Amygdala (tissue), 56 donors: ENCODE measurements around the gene CCL24.
"Not testable (repeated sequence)": the region's sequence is repeated elsewhere in the genome, so short reads cannot be mapped to it uniquely, and the experiment has no call there.

Experiments used
- DNase-seq, 56 donors: peaks; one replicate each; lab custom pipeline; 2025; lab: John Stamatoyannopoulos, UW

Gene CCL24

DNA sequence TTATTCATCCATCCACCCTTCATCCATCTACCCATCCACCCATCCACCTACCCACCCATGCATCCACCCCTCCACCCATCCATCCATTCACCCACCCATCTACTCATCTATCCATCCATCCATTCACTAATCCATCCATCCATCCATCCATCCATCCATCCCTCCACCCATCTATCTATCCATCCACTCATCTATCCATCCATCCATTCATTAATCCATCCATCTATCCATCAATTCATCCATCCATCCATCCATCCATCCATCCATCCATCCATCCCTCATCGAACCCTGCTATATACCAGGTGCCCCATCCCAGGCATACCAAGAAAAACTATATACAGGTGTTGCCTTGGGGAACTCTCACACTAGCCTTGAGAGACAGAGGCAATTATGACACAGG is 7.1 kb upstream of the CCL24 start:
- no peak for DNase-seq

DNA sequence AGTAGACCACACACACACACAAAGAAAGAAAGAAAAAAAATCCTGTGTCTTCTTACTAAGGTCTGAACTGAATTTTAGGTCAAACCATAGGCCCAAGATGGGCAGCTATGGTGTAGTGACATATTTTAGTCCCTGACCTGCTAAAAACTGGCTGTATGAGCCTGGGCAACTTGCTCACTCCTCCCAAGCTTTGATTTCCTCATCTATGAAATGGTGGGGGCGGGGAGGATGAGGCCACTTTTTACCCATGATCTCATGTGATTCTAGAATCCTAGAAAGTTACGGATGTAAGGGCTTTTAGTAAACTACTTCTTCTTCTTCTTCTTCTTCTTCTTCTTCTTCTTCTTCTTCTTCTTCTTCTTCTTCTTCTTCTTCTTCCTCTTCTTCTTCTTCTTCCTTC is 6.1 kb upstream of the CCL24 start:
- DNase-seq: no peak

DNA sequence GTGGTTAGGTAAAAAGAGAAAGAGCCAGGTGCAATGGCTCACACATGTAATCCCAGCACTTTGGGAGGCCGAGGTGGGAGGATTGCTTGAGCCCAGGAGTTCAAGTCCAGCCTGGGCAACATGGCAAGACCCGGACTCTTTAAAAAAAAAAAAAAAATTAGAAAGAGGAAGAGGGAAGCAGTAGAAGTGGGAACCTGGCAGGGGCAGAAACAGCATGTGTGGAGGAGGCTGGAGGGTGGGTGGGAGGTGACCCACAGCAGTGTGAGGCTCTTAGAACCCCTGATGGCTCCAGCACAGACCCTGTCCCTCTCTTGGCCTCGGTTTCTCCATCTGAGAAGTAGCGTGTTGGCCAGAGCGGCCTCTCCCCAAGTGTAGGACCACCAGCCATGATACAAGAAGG is 4.9 kb upstream of the CCL24 start:
- no peak for DNase-seq

DNA sequence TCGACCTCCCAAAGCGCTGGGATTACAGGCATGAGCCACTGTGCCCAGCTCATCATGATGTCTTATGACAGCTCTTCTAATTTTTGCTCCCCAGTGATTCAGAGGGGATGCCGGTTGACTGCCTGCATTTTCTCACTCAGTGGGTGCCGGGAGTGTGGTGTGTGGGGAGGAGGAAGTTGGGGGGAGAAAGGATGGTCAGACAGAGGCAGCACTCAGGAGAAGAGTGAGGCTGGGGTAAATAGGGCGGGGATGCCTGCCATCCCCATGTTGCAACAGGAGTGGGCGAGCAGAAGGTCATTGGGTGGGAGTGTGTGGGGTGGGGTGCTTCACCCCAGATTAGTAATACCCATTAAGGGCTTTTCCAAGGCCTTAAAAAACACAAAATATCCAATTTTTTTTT is 3.5 kb upstream of the CCL24 start:
- DNase-seq: no peak

DNA sequence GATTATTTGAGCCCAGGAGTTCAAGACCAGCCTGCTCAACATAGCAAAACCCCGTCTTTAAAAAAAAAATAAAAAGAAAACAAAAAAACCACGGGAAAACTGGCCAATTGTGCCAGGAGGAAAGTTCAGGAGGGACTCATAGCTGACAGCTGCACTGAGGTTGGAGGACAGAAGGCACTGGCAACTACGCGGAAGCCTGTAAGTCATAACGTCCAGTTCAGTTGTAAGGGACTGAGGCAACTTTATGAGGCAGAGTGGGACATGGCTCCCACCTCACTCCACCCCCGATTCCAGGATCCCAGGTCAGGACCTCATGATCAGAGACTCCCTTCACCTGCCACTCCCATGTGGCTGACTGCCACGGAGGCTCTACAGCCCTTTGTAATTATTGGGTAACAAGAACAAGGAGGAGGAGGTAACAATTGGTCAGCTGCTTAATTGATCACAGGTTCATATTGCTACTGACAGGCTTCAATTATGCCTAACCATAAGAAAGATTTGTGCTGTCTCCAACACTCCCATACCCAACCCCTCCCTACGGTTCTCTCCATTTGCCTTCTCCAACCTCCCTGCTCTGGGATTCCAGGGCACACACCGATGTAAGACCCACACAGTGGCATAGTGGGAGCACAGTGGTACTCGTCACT is 1.9 kb upstream of the CCL24 start:
- no peak for DNase-seq

DNA sequence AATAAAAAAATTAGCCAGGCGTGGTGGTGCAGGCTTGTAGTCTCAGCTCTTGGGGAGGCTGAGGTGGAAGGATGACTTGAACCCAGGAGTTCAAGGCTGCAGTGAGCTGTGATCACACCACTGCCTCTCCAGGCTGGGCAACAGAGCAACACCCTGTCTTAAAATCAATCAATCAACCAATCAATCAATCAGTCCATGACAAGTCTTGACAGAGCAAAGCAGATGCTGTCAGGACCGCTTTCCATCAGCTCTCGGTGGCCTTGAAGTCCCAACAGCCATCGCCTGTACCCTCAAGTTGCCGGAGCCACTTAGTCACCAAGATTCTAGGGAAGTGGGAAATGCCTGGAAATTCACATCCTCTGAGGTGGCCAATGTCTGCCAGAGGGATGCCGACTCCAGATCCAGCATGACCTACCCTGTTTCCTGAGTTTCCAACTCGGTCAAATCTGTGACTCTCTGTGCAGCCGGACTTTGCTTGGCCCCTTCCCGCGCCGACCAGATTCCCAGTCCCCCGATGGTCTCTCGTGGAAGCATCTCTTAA is 871 bp upstream of the CCL24 start:
- no peak for DNase-seq

DNA sequence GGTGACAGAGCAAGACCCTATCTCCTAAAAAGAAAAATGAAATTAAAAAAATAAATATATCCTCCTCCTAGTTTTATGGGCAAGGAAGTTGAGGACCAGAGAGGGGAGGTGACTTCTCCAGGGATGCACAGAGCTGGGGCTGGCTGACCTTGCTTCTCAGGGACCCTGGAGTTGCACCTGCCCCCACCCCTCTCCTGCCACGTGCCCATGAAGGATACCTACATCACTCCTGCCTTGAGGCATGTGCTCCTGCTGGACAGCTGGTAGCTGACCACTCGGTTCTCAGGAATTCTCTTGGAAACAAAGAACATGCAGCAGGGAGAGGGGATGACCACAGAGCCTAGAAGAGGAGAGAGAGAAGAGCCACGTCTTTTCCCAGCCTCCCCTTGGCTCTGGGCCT is 522 bp downstream of the CCL24 start:
- DNase-seq: no peak

DNA sequence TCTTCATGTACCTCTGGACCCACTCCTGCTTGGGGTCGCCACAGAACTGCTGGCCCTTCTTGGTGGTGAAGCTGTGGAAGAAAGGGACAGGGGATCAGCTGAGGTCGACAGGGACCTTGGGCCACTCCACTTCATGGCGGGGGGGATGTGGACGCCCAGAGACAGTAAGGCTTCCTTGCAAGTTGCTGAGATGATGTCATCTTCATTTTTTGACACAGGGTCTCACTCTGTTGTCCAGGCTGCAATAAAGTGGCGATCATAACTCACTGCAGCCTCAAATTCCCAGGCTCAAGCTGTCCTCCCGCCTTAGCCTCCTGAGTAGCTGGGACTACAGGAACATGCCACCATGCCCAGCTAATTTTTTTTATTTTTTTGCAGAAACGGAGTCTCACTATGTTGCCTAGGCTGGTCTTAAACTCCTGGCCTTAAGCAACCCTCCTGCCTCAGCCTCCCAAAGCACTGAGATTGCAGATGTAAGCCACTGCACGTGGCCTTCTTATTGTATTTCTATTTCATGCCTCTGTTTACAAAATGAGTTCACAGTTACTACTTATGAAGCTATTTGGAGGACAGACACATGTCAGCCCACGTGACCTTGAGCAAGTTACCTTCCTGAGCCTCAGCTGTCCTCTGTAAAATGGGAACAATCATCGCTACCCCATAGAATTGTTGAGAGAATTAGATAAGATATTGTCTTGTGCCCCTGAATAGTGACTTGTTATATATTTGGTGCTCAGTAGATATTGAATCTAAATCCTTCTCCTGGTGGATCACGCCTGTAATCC is 1.5 kb downstream of the CCL24 start:
- no peak for DNase-seq

DNA sequence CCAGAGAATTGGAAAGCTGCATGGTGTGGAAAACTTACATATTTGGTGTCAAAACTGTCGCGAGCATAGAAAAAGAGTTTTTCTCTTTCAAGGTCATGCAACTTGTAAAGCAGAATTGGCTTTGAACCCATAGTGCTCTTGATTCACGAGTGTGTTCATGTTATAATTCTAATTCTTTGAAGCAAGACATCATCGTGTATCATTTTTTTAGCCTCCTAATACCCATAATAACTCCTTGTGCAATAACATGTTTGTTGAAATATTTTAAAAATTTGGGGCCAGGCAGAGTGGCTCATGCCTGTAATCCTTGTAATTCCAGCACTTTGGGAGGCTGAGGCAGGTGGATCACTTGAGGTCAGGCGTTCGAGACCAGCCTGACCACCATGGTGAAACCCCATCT is 4.2 kb downstream of the CCL24 start:
- no peak for DNase-seq

DNA sequence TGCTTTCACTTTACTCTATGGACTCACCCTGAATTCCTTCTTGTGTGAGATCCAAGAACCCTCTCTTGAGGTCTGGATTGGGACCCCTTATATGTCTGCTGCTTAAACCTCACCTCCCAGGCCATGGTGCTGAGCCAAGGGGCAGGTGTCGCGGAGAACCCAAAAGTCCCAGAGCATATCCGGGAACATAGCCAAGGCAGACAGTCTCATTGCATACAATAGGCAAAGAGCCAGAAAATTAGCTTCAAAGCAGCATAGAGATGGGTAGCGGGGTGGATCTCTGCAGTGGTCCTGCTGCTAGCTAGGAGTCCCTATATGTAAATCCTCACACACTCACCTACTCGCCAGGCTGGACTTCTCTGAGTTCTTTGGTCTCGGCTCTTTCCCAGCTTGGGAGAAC is 5.5 kb downstream of the CCL24 start:
- no peak for DNase-seq

DNA sequence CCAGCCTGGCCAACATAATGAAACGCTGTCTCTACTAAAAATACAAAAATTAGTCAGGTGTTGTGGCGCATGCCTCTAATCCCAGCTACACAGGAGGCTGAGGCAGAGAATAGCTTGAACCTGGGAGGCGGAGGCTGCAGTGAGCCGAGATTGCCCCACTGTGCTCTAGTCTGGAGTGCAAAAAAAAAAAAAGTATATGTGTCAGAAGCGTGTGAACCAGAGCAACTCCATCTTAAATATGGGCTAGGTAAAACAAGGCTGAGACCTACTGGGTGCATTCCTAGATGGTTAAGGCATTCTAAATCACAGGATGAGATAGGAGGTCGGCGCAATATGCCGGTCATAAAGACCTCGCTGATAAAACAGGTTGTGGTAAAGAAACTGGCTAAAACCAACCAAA is 6.2 kb downstream of the CCL24 start:
- no peak for DNase-seq

DNA sequence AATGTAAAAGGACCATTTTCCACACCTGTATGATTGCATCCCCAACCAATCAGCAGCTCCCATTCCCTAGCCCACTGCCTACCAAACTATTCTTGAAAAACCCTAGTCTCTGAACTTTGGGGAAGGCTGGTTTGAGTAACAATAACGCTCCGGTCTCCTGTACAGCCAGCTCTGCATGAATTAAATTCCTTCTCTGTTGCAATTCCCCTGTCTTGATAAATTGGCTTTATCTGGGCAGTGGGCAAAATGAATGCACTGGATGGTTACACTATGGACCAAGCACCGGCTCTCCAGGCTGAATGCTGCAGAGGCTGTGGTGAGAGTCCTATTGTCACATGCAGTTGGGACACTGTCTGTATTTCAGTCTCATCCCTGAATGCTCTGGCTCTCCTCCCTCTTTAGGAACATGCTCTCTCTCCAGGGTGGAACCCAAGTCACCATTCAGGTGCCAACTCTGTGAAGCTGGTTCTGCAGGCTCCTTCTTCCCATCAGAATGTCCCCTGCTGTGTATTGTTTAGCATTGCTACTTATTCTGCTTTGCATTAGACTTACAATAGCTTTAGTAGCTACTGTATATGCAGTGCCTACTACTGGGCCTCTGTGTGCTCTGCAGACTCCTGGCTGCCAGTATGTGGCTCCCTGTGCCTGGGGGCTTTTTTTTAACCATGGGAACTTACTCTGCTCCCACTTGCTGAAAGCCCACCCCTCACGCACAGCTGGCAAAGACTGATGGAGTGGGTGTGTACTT is 6.9 kb downstream of the CCL24 start:
- DNase-seq: no peak

DNA sequence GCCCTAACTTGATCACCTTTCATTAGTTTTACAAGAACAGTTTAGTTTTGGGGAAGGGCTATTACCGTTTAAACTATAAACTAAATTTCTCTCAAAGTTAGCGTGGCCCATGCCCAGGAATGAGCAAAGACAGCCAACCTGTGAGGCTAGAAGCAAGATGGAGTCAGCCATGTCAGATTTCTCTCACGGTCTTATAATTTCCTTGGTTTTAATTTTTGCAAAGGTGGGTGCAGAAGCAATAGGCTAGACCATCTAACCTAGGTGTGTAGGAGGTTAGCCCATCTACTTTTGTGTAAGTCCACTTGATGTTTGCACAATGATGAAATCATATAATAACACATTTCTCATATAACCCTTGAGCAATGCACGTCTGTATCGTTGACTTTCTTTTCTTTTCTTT is 8.9 kb downstream of the CCL24 start:
- no peak for DNase-seq

DNA sequence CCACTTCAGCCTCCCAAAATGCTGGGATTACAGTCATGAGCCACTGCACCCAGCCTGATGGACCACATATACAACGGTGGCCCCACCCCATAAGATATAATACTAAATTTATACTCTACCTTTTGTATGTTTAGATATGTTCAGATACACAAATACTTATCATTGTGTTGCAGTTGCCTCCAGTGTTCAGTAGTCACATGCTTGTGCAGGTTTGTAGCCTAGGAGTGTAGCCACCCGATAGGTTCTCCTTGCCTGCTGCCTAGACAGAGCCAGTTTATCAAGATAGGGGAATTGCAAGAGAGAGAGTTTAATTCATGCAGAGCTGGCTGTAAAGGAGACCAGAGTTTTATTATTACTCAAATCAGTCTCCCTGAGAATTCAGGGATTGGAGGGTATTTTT is 9.6 kb downstream of the CCL24 start:
- DNase-seq: no peak

DNA sequence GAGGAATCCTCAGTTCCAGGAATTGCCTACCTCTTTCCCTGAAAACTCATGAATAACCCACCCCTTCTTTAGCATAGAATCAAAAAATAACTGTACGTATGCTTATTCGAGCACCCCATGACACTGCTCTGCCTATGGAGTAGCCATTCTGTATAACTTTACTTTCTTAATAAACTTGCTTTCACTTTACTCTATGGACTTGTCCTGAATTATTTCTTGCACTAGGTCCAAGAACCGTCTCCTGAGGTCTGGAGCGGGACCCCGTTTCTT is 11.1 kb downstream of the CCL24 start:
- no peak for DNase-seq

DNA sequence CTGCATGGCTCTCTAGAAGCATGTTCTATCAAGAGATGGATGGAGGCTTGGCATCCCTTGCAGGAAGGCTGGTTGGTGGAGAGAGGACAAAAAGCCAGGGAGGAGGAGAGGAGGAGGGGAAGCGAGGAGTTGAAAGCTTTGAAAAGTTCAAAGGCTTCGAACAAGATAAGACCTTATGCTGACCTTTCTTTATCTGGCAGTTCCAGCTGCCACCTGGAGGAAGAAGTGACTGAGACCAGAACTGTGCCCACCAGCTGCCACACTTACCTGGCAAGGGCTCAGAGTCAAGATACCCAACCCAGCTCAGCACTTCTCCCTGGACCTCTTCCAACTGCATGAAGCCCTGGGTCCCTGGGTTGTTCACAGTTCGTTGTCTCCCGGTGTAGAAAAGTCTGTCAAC is 14.8 kb downstream of the CCL24 start:
- no peak for DNase-seq

DNA sequence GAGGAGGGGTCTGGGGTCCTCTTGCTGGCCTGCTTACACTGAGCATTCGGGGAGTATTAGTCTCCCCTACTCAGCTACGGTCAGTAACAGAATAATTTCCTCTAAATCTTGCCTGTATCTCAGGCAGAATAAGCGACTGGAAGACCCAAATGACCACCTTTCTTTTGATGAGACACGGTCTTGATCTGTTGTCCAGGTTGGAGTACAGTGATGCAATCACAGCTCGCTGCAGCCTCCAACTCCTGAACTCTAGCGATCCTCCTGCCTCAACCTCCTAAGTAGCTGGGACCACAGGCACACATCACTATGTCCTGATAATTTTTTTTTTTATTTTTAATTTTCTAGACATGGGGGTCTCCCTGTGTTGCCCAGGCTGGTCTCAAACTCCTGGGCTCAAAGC is 17.2 kb downstream of the CCL24 start:
- no peak for DNase-seq

DNA sequence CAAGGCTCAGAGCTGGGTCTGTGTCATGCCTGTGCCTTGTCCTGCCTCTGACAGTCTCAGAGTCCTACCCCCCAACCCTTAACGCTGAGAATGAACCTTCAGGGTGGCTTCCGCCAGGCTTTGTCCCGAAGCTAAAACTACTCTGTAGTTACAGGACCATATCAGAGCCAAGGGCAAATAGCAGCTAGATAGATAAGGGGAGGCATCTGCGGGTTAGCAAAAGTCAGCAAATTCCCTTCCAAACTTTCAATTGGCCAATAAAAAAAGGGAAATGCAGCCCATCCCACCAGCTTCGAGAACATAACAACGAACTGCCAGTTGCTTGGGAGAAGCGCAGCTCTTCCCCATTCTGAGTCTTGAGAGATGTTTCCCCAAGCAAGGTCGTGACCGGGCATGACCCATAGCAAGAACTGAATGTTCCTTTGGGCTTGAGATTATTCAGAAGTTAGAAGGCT is 17.7 kb downstream of the CCL24 start:
- no peak for DNase-seq

DNA sequence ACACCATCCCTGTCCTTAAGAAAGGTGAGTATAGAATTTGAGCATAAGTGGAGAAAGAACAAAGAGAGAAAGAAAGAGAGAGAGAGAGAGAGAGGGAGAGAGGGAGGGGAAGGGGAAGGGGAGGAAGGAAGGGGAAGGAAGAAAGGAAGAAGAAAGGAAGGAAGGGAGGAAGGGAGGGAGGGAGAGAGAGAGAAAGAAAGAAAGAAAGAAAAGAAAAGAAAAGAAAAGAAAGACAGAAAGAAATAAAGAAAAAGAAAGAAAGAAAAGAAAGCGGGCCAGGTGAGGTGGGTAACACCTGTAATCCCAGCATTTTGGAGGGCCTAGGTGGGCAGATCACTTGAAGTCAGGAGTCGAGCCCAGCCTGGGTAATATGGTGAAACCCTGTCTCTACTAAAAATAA is 19.9 kb downstream of the CCL24 start:
- DNase-seq: no peak

DNA sequence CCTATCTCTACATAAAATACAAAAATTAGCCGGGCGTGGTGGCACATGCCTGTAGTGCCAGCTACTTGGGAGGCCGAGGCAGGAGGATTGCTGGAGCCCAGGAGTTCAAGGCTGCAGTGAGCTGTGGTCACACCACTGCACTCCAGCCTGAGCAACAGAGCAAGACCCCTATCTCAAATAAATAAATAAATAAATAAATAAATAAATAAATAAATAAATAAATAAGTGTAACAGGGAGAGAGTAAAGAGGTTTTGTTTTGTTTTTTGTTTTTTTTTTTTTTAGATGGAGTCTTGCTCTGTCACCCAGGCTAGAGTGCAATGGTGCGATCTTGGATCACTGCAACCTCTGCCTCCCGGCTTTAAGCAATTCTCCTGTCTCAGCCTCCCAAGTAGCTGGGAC is 21.0 kb downstream of the CCL24 start:
- not testable (repeated sequence) for DNase-seq

DNA sequence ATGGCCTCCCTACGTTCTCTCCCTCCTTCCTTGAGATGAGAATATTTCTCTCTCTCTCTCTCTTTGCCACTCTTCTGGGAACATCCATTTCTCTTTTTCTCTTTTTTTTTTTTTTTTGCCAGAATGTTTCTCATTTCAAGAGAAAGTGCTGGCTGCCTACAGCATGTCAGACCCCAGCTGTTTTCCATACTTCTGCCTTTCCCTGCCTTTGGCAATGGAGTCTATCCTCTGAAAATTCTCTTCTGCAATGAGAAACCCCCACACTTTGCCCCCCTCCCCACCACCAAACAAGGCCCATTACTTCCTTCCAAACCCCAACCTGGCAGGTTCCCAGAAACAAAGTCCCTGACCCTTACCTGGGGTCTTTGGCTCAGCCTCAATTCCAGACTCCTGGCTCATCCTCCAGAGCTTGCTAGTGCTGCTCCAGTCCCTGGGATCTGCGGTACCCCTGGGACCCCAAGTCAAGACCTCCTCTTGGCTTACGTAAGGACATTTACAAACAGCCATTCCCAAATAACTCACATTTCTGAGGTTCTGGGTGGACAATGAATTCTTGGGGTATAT is 24.2 kb downstream of the CCL24 start:
- no peak for DNase-seq
